MCF 10A (cell line): ENCODE results near the gene PHACTR3. TPM values are rescaled to one million over a fixed set of nuclear protein-coding genes. Genes with fewer than 3 reads are reported as not detected.

Source experiments
- BruUV-seq: library from RNA; stranded (reverse); fragments of 400-500 nt; replicated peaks from 2 replicates; lab custom pipeline; 2021; lab: Mats Ljungman, UMichigan
- CTCF ChIA-PET: fragments of 300-600 bp; sonication (Branson Sonifier 250); formaldehyde crosslinking; extraction: SDS; loops from one replicate; lab custom pipeline; 2021; ENCODE audit warnings: antibody characterized with exemption, inconsistent platforms; lab: Yijun Ruan, JAX
- POLR2A ChIA-PET: fragments of 300-600, 350-650 bp; sonication (Branson Sonifier 250); formaldehyde crosslinking; extraction: SDS; loops from one replicate; lab custom pipeline; 2020; ENCODE audit warnings: antibody characterized with exemption, inconsistent platforms; lab: Yijun Ruan, JAX
- DNase-seq: peaks from one replicate; pipeline ENCODE4 v3.0.0-alpha.2; 2018; ENCODE audit not compliant: unreplicated experiment
- H3K27ac Mint-ChIP-seq: one replicate; pipeline ENCODE4 v1.8.0; 2022; ENCODE audit warnings: mild to moderate bottlenecking, low read depth, mixed read lengths; ENCODE audit not compliant: unreplicated experiment
- H3K27me3 Mint-ChIP-seq: one replicate; pipeline ENCODE4 v1.8.0; 2022; ENCODE audit warnings: mixed read lengths; ENCODE audit not compliant: insufficient read depth, unreplicated experiment
- H3K36me3 Mint-ChIP-seq: one replicate; pipeline ENCODE4 v1.8.0; 2022; ENCODE audit warnings: mild to moderate bottlenecking, moderate library complexity, mixed read lengths; ENCODE audit not compliant: insufficient read depth, unreplicated experiment
- H3K4me1 Mint-ChIP-seq: one replicate; pipeline ENCODE4 v1.8.0; 2022; ENCODE audit warnings: mixed read lengths; ENCODE audit not compliant: insufficient read depth, unreplicated experiment
- H3K4me3 Mint-ChIP-seq: one replicate; pipeline ENCODE4 v1.8.0; 2022; ENCODE audit warnings: mild to moderate bottlenecking, moderate library complexity, mixed read lengths; ENCODE audit not compliant: unreplicated experiment
- H3K9me3 Mint-ChIP-seq: one replicate; pipeline ENCODE4 v1.8.0; 2022; ENCODE audit warnings: mixed read lengths; ENCODE audit not compliant: unreplicated experiment
- intact Hi-C: fragments of 100-400 bp; cut with micrococcal nuclease; formaldehyde crosslinking; loops from 2 replicates; pipeline ENCODE4 v1.14.1; 2022
- total RNA-seq: library from RNA; stranded (reverse); gene quantifications from 2 replicates; pipeline ENCODE4 v1.2.3, GENCODE V29; 2022
- TF ChIP-seq, protein P1 (sequence below): fragments of 200-600 bp; IDR thresholded peaks from one replicate; pipeline ENCODE4 v1.8.0; 2022; ENCODE audit warnings: antibody characterized with exemption, mild to moderate bottlenecking; ENCODE audit not compliant: unreplicated experiment

Gene PHACTR3
- total RNA-seq, 1 experiment from 2014 or later: 22.8 TPM

DNA sequence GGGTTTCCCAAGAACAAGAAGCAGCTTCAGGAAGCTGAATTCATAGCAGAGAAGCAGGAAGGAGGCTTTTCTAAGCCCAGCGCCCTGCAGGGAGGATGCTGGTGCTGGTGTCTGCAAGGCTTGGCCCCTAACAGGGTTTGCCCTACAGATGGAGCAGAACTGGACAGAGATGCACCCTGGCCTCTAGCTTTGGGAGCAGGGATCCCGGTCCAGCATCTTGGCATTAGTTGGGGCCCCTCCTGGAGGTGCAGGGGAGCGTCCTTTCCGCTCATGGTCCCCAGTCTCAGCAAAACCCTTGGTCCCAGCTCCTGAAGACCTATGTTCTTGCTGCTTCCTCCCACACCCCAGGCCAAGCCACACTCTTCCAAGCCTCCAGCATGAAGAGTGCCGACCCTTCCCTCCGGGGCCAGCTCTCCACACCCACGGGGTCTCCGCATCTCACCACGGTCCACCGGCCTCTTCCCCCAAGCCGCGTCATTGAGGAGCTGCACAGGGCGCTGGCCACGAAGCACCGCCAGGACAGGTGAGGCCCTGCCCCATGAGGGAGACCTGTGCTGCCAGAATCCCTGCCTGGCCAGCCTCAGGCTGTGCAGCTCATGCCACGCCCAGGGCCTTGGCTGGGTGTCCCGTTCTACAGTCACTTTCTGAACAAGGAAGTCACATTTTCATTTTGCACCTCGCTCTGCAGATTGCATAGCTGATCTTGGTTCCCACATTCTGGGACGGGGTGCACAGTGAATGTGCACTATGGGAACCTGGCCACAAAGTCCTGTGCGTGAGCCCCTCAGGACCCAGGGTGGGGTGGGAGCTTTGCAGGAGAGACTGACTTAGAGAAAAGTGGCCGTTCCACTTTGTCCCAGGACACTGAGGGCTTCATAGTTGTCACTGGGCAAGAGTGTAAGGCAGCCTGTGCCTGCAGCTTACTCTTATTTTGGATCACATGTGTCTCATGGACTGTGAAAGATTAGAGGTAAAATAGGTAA is 168.9 kb downstream of the PHACTR3 start:
- Mint-ChIP-seq H3K27ac (no peak overlapping the region), H3K4me3 (no peak overlapping the region), H3K4me1 (no peaks in the 10 kb centered on the region), H3K36me3 (no peaks in the 10 kb centered on the region), H3K9me3 (no peaks in the 10 kb centered on the region), H3K27me3 (peaks cover 38% of the 10 kb centered on the region)
- BruUV-seq: no TSS peak
- POLR2A ChIA-PET: interaction anchor here (0.7 kb wide), 1 partner anchor 163 kb away, joined by 3 read pairs; no protein-coding TSS in a partner anchor
- CTCF ChIA-PET: interaction anchor here (0.6 to 11.6 kb wide), 11 partner anchors 11 to 258 kb away, joined by 3 to 159 read pairs (median 5); no protein-coding TSS in a partner anchor
- intact Hi-C loops: no loop called here
- no peak for DNase-seq
- TF ChIP-seq, protein P1, sequence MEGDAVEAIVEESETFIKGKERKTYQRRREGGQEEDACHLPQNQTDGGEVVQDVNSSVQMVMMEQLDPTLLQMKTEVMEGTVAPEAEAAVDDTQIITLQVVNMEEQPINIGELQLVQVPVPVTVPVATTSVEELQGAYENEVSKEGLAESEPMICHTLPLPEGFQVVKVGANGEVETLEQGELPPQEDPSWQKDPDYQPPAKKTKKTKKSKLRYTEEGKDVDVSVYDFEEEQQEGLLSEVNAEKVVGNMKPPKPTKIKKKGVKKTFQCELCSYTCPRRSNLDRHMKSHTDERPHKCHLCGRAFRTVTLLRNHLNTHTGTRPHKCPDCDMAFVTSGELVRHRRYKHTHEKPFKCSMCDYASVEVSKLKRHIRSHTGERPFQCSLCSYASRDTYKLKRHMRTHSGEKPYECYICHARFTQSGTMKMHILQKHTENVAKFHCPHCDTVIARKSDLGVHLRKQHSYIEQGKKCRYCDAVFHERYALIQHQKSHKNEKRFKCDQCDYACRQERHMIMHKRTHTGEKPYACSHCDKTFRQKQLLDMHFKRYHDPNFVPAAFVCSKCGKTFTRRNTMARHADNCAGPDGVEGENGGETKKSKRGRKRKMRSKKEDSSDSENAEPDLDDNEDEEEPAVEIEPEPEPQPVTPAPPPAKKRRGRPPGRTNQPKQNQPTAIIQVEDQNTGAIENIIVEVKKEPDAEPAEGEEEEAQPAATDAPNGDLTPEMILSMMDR: no peak

- no TSS peak for BruUV-seq
- Mint-ChIP-seq H3K4me1 (no peaks in the 10 kb centered on the region), H3K36me3 (no peaks in the 10 kb centered on the region), H3K9me3 (no peaks in the 10 kb centered on the region), H3K27ac (no peak overlapping the region), H3K27me3 (peaks cover 37% of the 10 kb centered on the region), H3K4me3 (no peak overlapping the region)
- TF ChIP-seq, protein P1: no peak
- ChIA-PET POLR2A (no interaction called here), CTCF (interaction anchor here (0.6 to 11.6 kb wide), 9 partner anchors 10 to 259 kb away, joined by 3 to 159 read pairs (median 5); no protein-coding TSS in a partner anchor)
- DNase-seq: no peak
- intact Hi-C loops: no loop called here
Measured at GRCh38 chr20:59774204-59774641, 169.9 kb downstream of the PHACTR3 start.

DNA sequence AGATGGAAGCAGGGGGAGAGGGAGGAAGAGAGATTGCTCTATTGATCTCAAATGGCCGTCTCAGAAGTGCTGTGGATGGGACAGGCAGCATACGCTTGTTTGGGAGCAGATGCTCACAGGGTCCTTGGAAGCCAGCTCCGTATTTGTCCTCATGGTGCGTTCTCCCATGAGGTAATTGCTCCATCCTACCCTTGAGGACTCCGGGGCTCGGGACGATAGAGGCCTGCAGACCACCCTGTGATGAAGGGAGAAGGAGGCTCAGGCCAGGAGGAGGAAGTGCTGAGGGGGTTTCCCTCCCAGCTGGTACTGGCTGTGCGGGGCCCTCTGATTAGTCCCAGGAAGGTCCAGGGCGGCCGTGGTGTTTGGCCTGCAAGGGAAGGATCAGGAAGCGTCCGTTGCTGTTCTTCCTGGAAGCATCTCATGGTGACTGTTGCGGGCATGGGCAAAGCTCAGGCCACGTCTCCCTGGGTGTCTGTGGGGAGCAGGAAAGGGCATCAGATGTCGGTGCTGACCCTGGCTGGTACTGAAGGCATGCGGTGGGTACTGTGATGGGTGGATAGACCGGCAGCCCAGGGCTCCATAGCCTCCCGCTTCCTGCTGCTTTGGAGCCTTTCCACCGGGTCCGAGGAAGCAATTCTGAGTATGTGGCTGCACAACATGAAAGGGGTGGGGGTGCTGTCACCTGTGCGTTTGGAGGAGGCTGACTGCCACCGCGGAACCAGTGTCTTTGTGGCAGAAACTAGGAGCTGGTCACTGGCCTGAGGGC is 170.8 kb downstream of the PHACTR3 start:
- Mint-ChIP-seq H3K27me3 (peaks cover 37% of the 10 kb centered on the region), H3K27ac (no peak overlapping the region), H3K36me3 (no peaks in the 10 kb centered on the region), H3K4me3 (no peak overlapping the region), H3K9me3 (no peaks in the 10 kb centered on the region), H3K4me1 (no peaks in the 10 kb centered on the region)
- ChIA-PET POLR2A (interaction anchor here (1.1 kb wide), 1 partner anchor 65 kb away, joined by 3 read pairs; no protein-coding TSS in a partner anchor), CTCF (interaction anchor here (1.2 to 11.6 kb wide), 4 partner anchors 9 to 204 kb away, joined by 3 to 159 read pairs (median 68); no protein-coding TSS in a partner anchor)
- no TSS peak for BruUV-seq
- DNase-seq: no peak
- TF ChIP-seq, protein P1: no peak
- intact Hi-C loops: no loop called here
